ENCODE data around the gene COA8.

COA8 gene

DNA sequence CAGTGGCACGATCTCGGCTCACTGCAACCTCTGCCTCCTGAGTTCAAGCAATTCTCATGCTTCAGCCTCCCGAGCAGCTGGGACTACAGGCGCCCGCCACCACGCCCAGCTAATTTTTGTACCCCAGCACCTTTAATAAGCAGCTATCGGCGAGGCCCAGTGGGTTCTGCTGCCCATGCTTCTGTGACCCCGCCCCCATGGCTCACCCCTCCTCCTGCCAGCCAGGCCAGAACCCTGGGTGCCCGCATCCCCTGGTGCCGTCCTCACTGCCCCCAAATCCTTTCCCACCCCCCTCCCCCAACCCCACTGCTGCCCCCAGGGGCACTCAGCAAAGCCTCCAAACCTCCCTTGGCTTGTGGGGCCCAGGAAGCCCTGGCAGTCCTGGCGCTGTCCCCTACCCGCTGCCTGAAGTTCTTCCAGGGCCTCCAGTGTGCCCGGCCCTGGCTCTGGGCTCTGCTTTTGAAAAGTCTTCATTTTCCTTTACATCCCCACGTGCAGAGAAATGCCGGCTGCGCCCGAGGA lies 14.8 kb upstream of the COA8 start:
- Histone ChIP-seq H3K27ac (ENCODE audit: low read length) (no peak overlapping the region), H3K9me3 (ENCODE audit: control insufficient read depth in 1 of 2, low read length in 2 of 2) (no peaks in the 10 kb centered on the region), H3K4me1 (ENCODE audit: control insufficient read depth in 1 of 2, insufficient read depth in 2 of 2, low read length in 2 of 2) (peaks cover 0 to 68% of the 10 kb centered on the region in 2 donors), H3K4me3 (ENCODE audit: low read depth in 1 of 2, low read length in 2 of 2) (no peak overlapping the region), H3K27me3 (ENCODE audit: low read depth, low read length) (no peaks in the 10 kb centered on the region), H3K36me3 (ENCODE audit: control insufficient read depth in 1 of 2, insufficient read depth in 2 of 2, low read length in 2 of 2) (no peaks in the 10 kb centered on the region)

DNA sequence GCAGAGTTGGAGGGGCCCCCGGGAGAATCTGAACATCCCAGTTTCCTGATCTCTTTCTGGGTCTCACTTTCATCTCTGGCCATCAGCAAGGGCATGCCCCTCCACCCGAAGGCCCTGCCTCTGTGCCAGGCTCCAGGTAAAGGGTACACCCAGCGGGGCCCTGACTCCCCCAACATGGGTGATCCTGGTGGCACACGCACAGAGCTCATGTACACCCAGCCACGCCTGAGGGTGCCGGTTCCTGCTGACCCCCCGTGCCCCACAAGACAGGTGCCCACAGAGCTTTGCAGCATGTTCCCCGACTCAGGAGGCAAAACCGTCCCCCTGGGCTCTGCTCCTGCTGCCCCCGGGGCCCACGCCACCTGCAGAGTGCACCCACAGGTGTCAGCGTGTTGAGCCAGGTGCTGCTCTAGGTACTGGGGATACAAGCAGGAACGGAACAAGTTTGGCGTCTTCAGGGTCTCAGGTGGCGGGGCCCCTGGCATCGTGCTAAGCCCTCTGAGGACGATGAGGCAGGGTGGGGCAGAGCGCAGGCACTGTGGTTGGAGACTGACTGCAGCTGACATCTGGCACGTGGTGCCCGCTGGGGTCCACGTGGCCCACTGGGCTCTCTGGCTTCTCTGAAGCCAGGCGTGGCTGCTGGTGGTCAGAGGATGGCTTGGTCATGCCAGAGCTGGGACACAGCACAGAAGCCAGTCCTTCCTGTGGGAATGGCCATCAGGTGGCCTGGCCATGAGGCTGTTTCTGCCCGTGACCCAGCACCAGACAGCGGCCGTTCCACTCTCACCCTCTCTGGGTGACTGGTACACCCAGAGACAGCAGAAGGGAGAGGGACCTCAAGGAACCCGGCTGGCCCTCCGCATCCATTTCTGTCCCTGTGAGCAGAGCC lies 14.1 kb upstream of the COA8 start:
- Histone ChIP-seq H3K4me3 (ENCODE audit: low read depth in 1 of 2, low read length in 2 of 2) (no peak overlapping the region), H3K9me3 (ENCODE audit: control insufficient read depth in 1 of 2, low read length in 2 of 2) (no peaks in the 10 kb centered on the region), H3K27me3 (ENCODE audit: low read depth, low read length) (no peaks in the 10 kb centered on the region), H3K27ac (ENCODE audit: low read length) (no peak overlapping the region), H3K4me1 (ENCODE audit: control insufficient read depth in 1 of 2, insufficient read depth in 2 of 2, low read length in 2 of 2) (peaks cover 0 to 60% of the 10 kb centered on the region in 2 donors), H3K36me3 (ENCODE audit: control insufficient read depth in 1 of 2, insufficient read depth in 2 of 2, low read length in 2 of 2) (no peaks in the 10 kb centered on the region)

DNA sequence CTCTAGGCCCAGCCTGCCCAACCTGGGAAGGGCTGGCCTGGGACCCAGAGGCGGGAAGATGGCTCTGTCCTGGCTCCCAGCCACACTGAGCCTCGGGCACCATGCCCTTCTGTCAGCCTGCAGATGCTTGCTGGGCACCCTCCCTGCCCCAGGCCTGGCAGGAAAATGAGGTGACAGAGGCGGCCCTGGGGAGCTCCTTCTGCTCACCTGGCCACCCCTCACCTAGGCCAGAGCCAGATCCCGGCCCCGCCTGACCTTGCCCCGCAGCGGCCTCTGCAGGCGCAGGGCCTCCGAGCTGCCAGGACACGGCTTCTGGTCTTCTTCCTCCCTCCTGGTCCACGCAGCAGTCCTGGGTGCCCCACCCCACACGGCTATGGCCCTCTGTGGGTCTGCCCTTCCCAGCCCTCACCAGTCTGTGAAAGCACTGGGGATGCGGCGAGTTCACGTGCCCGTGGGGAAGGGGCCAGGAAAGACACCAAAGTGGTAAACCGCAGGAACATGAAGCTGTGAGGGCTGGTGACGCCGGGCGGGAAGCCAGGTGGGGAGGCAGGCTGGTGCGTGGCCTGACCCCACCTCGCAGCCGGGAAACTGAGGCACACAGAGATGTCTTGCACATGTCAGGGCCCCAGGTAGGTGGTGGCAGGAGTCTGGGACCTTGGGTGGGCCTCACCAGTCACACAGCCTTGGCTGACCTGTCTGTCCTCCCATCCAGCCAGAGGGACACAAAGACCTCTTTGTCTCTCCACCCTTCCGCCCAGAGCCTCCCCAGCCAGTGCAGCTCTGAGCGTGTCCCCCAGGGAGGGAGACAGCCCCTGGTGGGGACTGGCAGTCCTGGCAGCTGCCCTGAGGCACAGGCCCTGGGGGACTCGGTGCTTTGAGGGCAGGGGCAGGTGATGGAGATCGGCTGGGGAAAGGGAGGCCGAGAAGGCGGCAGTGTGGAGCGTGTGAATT lies 13.1 kb upstream of the COA8 start:
- Histone ChIP-seq H3K27me3 (ENCODE audit: low read depth, low read length) (no peaks in the 10 kb centered on the region), H3K4me3 (ENCODE audit: low read depth in 1 of 2, low read length in 2 of 2) (no peak overlapping the region), H3K9me3 (ENCODE audit: control insufficient read depth in 1 of 2, low read length in 2 of 2) (no peaks in the 10 kb centered on the region), H3K36me3 (ENCODE audit: control insufficient read depth in 1 of 2, insufficient read depth in 2 of 2, low read length in 2 of 2) (no peaks in the 10 kb centered on the region), H3K4me1 (ENCODE audit: control insufficient read depth in 1 of 2, insufficient read depth in 2 of 2, low read length in 2 of 2) (peaks cover 0 to 51% of the 10 kb centered on the region in 2 donors), H3K27ac (ENCODE audit: low read length) (peak overlapping the region; percentile 21)

DNA sequence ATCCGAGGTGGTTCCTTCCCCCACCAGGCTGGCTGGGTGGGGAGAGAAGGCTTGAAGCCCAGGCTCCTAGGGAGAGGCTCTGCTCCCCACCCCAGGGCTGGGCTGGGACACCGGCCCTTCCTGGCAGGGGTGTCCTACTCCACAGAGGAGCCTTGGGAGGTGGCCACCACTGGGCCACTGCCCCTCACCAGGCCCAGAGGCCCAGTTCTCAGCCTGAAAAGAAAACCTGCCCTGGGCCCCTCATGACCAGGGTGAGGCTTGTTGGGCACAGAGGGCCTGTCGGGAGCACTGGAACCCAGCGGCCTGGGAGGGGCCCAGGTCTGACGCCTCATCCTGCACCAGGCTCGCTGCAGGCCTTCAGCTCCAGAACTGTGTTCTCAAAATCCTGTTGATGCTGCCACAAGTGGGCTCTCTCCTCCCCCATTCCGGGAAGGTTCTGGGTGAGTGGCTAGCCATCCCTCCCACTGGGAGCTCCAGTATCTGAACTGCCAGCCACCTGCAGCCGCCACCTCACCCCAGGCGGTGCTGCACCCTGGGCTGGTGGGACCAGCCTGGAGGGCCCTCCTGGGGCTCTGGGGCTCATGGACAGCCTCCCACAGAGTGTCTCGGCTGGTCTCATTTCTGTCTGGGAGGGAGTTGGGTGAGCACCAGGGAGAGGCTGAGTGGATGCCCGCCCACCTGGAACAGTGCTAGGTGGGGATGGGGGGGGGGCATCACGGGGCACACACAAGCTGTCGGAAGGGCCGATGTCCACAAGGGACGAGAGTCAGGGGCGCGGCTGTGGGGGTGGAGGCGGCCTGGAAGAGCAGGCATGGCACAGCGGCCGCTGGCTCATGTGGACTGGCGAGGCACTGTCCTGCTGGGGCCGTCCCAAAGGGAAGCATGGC lies 12.1 kb upstream of the COA8 start:
- Histone ChIP-seq H3K27me3 (ENCODE audit: low read depth, low read length) (no peaks in the 10 kb centered on the region), H3K4me1 (ENCODE audit: control insufficient read depth in 1 of 2, insufficient read depth in 2 of 2, low read length in 2 of 2) (peaks cover 0 to 47% of the 10 kb centered on the region in 2 donors), H3K27ac (ENCODE audit: low read length) (peak overlapping the region; percentile 91), H3K9me3 (ENCODE audit: control insufficient read depth in 1 of 2, low read length in 2 of 2) (no peaks in the 10 kb centered on the region), H3K36me3 (ENCODE audit: control insufficient read depth in 1 of 2, insufficient read depth in 2 of 2, low read length in 2 of 2) (no peaks in the 10 kb centered on the region), H3K4me3 (ENCODE audit: low read depth in 1 of 2, low read length in 2 of 2) (no peak overlapping the region)

DNA sequence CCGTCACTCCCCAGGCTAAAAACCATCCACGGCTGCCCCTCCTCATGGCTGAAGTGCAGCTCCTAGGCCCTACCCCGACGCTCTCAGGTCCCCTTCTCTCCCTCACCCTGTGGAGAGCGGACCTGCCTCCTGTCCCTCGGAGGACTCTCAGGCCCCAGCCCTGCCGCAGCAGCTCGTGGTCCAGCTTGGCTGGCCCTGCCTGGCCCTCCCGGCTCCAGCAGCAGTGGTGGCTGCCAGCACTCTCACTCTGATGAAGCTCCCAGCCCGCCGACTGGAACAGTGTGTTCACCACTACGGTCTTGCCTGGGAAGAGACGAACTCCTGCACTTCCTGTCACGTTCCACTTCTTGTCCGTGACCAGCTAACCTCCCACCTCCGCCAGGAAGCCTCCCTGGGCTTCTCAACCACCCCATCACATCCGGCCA lies 11.4 kb upstream of the COA8 start:
- H3K27ac ChIP-seq (ENCODE audit: low read length) = peak overlapping the region; percentile 91
- no peaks in the 10 kb centered on the region for H3K9me3 ChIP-seq (ENCODE audit: control insufficient read depth in 1 of 2, low read length in 2 of 2)
- no peaks in the 10 kb centered on the region for H3K36me3 ChIP-seq (ENCODE audit: control insufficient read depth in 1 of 2, insufficient read depth in 2 of 2, low read length in 2 of 2)
- H3K4me3 ChIP-seq (ENCODE audit: low read depth in 1 of 2, low read length in 2 of 2) = peak overlapping the region; percentile 30 to 44
- H3K27me3 ChIP-seq (ENCODE audit: low read depth, low read length) = no peaks in the 10 kb centered on the region
- peaks cover 0 to 46% of the 10 kb centered on the region in 2 donors for H3K4me1 ChIP-seq (ENCODE audit: control insufficient read depth in 1 of 2, insufficient read depth in 2 of 2, low read length in 2 of 2)

DNA sequence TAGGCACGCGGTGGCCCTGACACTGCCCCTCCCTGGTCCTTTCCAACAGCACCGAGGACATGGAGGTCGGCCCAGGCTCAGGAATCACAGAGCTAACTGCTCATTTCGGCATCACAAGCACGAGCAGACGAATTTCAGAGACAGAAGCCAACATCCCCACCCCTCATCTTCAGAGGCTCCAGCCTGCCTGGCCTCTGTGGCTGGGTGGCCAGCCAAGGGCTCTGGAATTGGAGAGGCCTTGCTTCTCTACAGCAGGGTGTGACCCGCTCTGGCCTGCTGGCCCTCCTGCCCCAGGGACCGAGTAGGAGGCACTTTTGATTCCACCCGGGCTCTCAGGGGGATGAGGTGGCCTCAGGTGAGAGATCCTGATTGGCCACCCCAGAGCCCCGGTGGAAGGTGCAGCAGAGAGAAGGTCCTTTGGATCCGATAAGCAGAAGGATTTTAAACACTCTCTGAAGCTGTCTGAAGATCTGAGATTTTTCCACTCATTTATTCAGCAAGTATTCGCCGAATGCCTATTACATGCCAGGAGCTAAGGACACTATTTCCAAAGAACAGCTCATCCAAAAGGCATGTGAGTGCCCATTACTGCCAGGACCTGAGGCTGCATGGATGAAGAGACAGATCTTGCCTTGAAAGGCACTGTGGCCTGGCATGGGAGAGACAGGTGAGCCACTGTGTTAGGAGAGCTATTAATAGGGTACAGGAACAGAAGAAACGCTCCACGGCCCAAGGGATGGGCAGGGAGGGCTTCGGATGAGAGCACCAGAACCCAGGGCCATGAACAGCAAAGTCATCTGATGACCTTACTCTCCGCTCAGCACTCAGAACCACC lies 10.5 kb upstream of the COA8 start:
- Histone ChIP-seq H3K27me3 (ENCODE audit: low read depth, low read length) (no peaks in the 10 kb centered on the region), H3K9me3 (ENCODE audit: control insufficient read depth in 1 of 2, low read length in 2 of 2) (no peaks in the 10 kb centered on the region), H3K36me3 (ENCODE audit: control insufficient read depth in 1 of 2, insufficient read depth in 2 of 2, low read length in 2 of 2) (no peaks in the 10 kb centered on the region), H3K4me1 (ENCODE audit: control insufficient read depth in 1 of 2, insufficient read depth in 2 of 2, low read length in 2 of 2) (peaks cover 0 to 43% of the 10 kb centered on the region in 2 donors), H3K4me3 (ENCODE audit: low read depth in 1 of 2, low read length in 2 of 2) (peak overlapping the region; percentile 30 to 44), H3K27ac (ENCODE audit: low read length) (peak overlapping the region; percentile 91)

DNA sequence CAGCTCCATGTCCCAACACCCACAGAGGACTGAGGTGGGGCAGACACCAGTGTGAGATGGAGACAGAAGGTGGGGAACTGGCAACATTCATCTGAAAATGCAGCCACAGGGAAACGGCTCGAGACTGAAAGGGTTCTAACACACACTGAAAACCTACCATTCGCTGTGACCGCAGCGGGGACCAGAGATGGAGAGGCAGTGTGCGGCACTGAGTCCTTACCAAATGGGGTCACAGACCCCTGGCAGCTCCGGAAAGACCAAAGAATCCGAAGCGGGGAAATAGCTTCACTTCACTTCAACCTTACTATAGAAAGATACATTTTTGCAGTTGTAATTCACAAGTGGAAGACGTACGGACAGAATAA lies 9.9 kb upstream of the COA8 start:
- peak overlapping the region; percentile 60 for H3K27ac ChIP-seq (ENCODE audit: low read length)
- no peaks in the 10 kb centered on the region for H3K27me3 ChIP-seq (ENCODE audit: low read depth, low read length)
- no peaks in the 10 kb centered on the region for H3K9me3 ChIP-seq (ENCODE audit: control insufficient read depth in 1 of 2, low read length in 2 of 2)
- H3K4me1 ChIP-seq (ENCODE audit: control insufficient read depth in 1 of 2, insufficient read depth in 2 of 2, low read length in 2 of 2) = peaks cover 0 to 43% of the 10 kb centered on the region in 2 donors
- no peaks in the 10 kb centered on the region for H3K36me3 ChIP-seq (ENCODE audit: control insufficient read depth in 1 of 2, insufficient read depth in 2 of 2, low read length in 2 of 2)
- no peak overlapping the region for H3K4me3 ChIP-seq (ENCODE audit: low read depth in 1 of 2, low read length in 2 of 2)

DNA sequence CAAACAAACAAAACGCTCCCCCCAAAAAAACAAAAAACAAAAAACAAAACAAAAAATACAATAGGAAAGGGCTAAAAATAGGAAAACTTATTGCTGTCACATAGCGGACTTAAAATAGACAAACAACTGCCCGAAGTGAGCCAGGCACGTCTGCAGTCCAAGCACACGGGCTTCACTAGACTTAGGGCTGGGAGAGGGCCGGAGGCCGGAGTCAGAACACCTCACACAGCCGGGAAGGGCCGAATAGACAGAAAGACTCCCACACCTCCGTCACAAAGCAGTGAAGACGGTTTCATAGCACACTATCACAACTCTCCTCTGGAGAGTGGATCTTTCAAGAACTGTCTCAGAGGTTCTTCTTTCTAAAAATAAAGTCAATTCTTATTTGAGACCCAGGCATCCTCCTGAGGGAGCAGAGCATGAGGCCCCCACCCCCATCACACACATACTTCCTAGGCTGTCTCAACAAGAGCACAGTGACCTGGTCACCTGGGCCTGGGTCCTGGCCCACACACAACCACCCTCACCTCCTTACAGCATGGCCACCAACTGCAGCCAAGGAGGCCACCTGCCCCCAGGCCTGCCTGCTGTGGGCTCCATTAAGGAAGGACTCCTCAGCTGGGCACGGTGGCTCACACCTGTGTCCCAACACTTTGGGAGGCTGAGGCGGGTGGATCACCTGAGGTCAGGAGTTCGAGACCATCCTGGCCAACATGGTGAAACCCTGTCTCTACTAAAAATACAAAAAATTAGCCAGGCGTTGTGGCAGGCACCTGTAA lies 7.0 kb upstream of the COA8 start:
- Histone ChIP-seq H3K9me3 (ENCODE audit: control insufficient read depth in 1 of 2, low read length in 2 of 2) (no peaks in the 10 kb centered on the region), H3K4me1 (ENCODE audit: control insufficient read depth in 1 of 2, insufficient read depth in 2 of 2, low read length in 2 of 2) (peaks cover 3 to 41% of the 10 kb centered on the region in 2 donors), H3K36me3 (ENCODE audit: control insufficient read depth in 1 of 2, insufficient read depth in 2 of 2, low read length in 2 of 2) (peaks cover 22 to 24% of the 10 kb centered on the region in 2 donors), H3K27ac (ENCODE audit: low read length) (no peak overlapping the region), H3K27me3 (ENCODE audit: low read depth, low read length) (no peaks in the 10 kb centered on the region), H3K4me3 (ENCODE audit: low read depth in 1 of 2, low read length in 2 of 2) (no peak overlapping the region)

DNA sequence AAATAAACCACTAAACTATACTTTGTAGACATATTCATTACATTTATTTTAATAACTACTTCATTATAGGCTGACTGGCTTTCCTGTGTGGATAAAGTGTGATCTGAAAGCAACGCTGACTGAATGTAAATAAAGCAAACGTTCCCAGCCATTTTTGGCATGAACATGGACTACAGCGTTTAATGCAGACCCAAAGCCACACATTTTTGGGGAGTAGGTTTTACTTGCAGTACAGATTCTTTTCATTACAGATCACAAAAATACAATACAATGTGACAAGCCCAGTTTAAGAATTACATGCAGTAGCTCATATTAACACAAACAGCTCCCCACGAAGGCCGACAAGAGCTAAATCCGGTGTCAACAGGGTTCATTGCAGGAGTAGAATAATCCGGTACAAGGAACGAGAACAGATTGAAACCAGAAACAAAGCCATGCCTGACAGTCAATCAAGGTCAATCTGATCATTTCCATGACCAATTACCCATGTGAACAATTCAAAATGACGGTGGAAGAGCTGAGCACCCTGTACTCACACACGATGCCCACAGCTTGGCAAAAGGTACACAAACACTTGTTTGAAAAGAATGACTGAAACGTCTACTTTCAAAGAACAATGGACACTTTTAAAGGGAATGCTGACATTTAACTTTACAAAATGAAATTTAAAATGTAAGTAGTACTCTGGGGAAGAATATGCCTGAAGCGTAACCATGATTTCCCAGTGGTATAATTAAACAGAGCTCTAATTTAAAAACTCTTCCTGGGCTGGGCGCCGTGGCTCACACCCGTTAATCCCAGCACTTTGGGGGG lies 5.6 kb upstream of the COA8 start:
- H3K4me1 ChIP-seq (ENCODE audit: control insufficient read depth in 1 of 2, insufficient read depth in 2 of 2, low read length in 2 of 2) = peaks cover 12 to 41% of the 10 kb centered on the region in 2 donors
- peak overlapping the region; percentile 7 for H3K27ac ChIP-seq (ENCODE audit: low read length)
- H3K9me3 ChIP-seq (ENCODE audit: control insufficient read depth in 1 of 2, low read length in 2 of 2) = no peaks in the 10 kb centered on the region
- H3K27me3 ChIP-seq (ENCODE audit: low read depth, low read length) = no peaks in the 10 kb centered on the region
- H3K36me3 ChIP-seq (ENCODE audit: control insufficient read depth in 1 of 2, insufficient read depth in 2 of 2, low read length in 2 of 2) = peaks cover 22 to 24% of the 10 kb centered on the region in 2 donors
- no peak overlapping the region for H3K4me3 ChIP-seq (ENCODE audit: low read depth in 1 of 2, low read length in 2 of 2)

Data from muscle layer of duodenum (tissue), 2 donors.